Neural crest cell (in vitro differentiated cells): ENCODE data around the gene BCDIN3D. TPM values are rescaled to one million over a fixed set of nuclear protein-coding genes. Genes with fewer than 3 reads are reported as not detected.

Source experiments
- DNase-seq: peaks from one replicate; pipeline ENCODE4 v3.0.0; 2021; ENCODE audit warnings: low read depth, mixed read lengths, low spot score
- H3K27ac Mint-ChIP-seq: one replicate; pipeline ENCODE4 v1.8.0; 2021; ENCODE audit warnings: mild to moderate bottlenecking, mixed read lengths; ENCODE audit not compliant: unreplicated experiment
- H3K27me3 Mint-ChIP-seq: 2 replicates; pipeline ENCODE4 v1.8.0; 2021; ENCODE audit warnings: low read depth, mild to moderate bottlenecking, mixed read lengths
- H3K36me3 Mint-ChIP-seq: 2 replicates; pipeline ENCODE4 v1.8.0; 2021; ENCODE audit warnings: low read depth, mild to moderate bottlenecking, mixed read lengths
- H3K4me1 Mint-ChIP-seq: 2 replicates; pipeline ENCODE4 v1.8.0; 2021; ENCODE audit warnings: mixed read lengths
- H3K4me3 Mint-ChIP-seq: one replicate; pipeline ENCODE4 v1.8.0; 2021; ENCODE audit warnings: mild to moderate bottlenecking, mixed read lengths
- H3K9me3 Mint-ChIP-seq: 2 replicates; pipeline ENCODE4 v1.8.0; 2021; ENCODE audit warnings: mixed read lengths
- total RNA-seq: library from RNA; stranded (reverse); gene quantifications from 2 replicates; pipeline ENCODE4 v1.2.1, GENCODE V29; 2021
- TF ChIP-seq, protein P1 (sequence below): fragments of 200-600 bp; sonication (generic); conservative IDR thresholded peaks from 2 replicates; pipeline ENCODE4 v1.5.0; 2021; ENCODE audit warnings: antibody characterized with exemption, mild to moderate bottlenecking

The BCDIN3D gene
- total RNA-seq, 1 donor from 2014 or later: 7.9 TPM

GRCh38 chr12:49889361-49890095 lies 46.6 kb upstream of the BCDIN3D start:
- no peaks in the 10 kb centered on the region for H3K36me3 Mint-ChIP-seq
- H3K27me3 Mint-ChIP-seq: peaks cover 17% of the 10 kb centered on the region
- TF ChIP-seq, protein P1, sequence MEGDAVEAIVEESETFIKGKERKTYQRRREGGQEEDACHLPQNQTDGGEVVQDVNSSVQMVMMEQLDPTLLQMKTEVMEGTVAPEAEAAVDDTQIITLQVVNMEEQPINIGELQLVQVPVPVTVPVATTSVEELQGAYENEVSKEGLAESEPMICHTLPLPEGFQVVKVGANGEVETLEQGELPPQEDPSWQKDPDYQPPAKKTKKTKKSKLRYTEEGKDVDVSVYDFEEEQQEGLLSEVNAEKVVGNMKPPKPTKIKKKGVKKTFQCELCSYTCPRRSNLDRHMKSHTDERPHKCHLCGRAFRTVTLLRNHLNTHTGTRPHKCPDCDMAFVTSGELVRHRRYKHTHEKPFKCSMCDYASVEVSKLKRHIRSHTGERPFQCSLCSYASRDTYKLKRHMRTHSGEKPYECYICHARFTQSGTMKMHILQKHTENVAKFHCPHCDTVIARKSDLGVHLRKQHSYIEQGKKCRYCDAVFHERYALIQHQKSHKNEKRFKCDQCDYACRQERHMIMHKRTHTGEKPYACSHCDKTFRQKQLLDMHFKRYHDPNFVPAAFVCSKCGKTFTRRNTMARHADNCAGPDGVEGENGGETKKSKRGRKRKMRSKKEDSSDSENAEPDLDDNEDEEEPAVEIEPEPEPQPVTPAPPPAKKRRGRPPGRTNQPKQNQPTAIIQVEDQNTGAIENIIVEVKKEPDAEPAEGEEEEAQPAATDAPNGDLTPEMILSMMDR: no peak
- no peak overlapping the region for H3K27ac Mint-ChIP-seq
- H3K4me1 Mint-ChIP-seq: peaks cover 8% of the 10 kb centered on the region
- no peak overlapping the region for H3K4me3 Mint-ChIP-seq
- no peak for DNase-seq
- H3K9me3 Mint-ChIP-seq: no peaks in the 10 kb centered on the region

- Mint-ChIP-seq H3K27me3 (peaks cover 18% of the 10 kb centered on the region), H3K36me3 (no peaks in the 10 kb centered on the region), H3K27ac (no peak overlapping the region), H3K4me1 (peaks cover 6% of the 10 kb centered on the region), H3K9me3 (no peaks in the 10 kb centered on the region), H3K4me3 (no peak overlapping the region)
- no peak for DNase-seq
- TF ChIP-seq, protein P1: no peak
These were observed 45.7 kb upstream of the BCDIN3D start for GRCh38 chr12:49888461-49889151.

GRCh38 chr12:49887536-49888401 lies 44.9 kb upstream of the BCDIN3D start:
- peaks cover 14% of the 10 kb centered on the region for H3K4me1 Mint-ChIP-seq
- H3K9me3 Mint-ChIP-seq: no peaks in the 10 kb centered on the region
- no peak overlapping the region for H3K27ac Mint-ChIP-seq
- H3K4me3 Mint-ChIP-seq: no peak overlapping the region
- no peaks in the 10 kb centered on the region for H3K36me3 Mint-ChIP-seq
- peaks cover 16% of the 10 kb centered on the region for H3K27me3 Mint-ChIP-seq
- TF ChIP-seq, protein P1: no peak
- no peak for DNase-seq

DNA sequence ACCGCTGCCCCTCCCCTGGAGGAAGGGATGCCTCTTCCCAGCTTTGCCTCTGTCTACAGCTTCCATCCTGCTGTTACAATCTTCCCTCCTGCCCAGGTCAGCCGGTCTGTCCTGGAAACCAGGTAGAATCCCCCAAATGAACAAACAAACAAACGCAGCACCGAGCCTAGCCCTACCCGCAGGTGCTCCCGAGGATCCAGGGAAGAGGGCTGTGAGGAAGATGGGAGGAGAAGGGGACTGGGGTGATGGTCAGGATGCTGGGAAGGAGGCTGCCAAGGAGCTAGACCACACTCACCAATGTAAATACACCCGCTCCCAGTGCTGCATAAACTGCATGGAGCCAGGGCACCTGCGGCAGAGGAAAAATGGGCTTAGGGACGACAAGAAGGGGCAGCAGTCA lies 44.2 kb upstream of the BCDIN3D start:
- Mint-ChIP-seq H3K27ac (no peak overlapping the region), H3K27me3 (peaks cover 10% of the 10 kb centered on the region)

More for the DNA sequence above, 44.2 kb upstream of the BCDIN3D start:
- TF ChIP-seq, protein P1: no peak
- Mint-ChIP-seq H3K4me3 (no peak overlapping the region), H3K9me3 (no peaks in the 10 kb centered on the region), H3K36me3 (no peaks in the 10 kb centered on the region), H3K4me1 (peaks cover 18% of the 10 kb centered on the region)
- DNase-seq: no peak
